HepG2 (cell line): Measurements from ENCODE around the gene TOM1L1. TPM values are rescaled to one million over a fixed set of nuclear protein-coding genes. Genes with fewer than 3 reads are reported as not detected.

Experiments
- ATAC-seq: fragments of 200-7000 bp; cut with Tn5 transposase; 3 replicates; pipeline ENCODE4 v1.9.1; 2020; ENCODE audit warnings: mild to moderate bottlenecking, moderate library complexity
- Bru-seq: library from RNA; stranded (reverse); fragments of 400-500 nt; gene quantifications from one replicate; lab custom pipeline; 2021; lab: Mats Ljungman, UMichigan
- BruChase-seq, 2 experiments: library from RNA; stranded (reverse); fragments of 400-500 nt; gene quantifications; one replicate each; lab custom pipeline; 2021; lab: Mats Ljungman, UMichigan
- BruUV-seq: library from RNA; stranded (reverse); fragments of 400-500 nt; replicated peaks from 2 replicates; lab custom pipeline; 2021; lab: Mats Ljungman, UMichigan
- CTCF ChIA-PET: fragments of 300-600 bp; formaldehyde crosslinking; extraction: SDS; loops from one replicate; lab custom pipeline; 2021; ENCODE audit warnings: low total read pairs, inconsistent platforms, low intra/inter-chr PET ratio; lab: Yijun Ruan, JAX
- POLR2A ChIA-PET: fragments of 350-600 bp; sonication (Branson Sonifier 250); formaldehyde crosslinking; loops from one replicate; lab custom pipeline; 2020; ENCODE audit warnings: antibody characterized with exemption, inconsistent platforms; lab: Yijun Ruan, JAX
- DNase-seq: peaks from one replicate; pipeline ENCODE4 v3.0.0-alpha.2; 2015; ENCODE audit warnings: low spot score
- FAIRE-seq: peaks from 3 replicates; lab custom pipeline; 2011; peaks lifted over from hg19 to GRCh38; lab: Jason Lieb, UNC
- H2AFZ ChIP-seq: one replicate; pipeline ENCODE4 v1.6.1; 2011; ENCODE audit warnings: low read length, inconsistent platforms
- H3K27ac ChIP-seq: fragments of 300-600 bp; 3 replicates; pipeline ENCODE4 v1.8.0; 2011; ENCODE audit warnings: mixed run types, mild to moderate bottlenecking, mixed read lengths, low read length, inconsistent platforms; ENCODE audit not compliant: insufficient read depth; ENCODE audit errors: extremely low read length
- H3K27me3 ChIP-seq, 2 experiments: fragments of 200-600 bp in 1 of 2; 2 replicates in 1 of 2; 3 replicates in 1 of 2; pipeline versions ENCODE4 v1.6.0 to v1.8.0; 2011; ENCODE audit warnings: low read length in 2 of 2, mild to moderate bottlenecking in 2 of 2, moderate library complexity in 2 of 2, inconsistent platforms in 1 of 2; ENCODE audit not compliant: insufficient read depth in 2 of 2, control insufficient read depth in 1 of 2
- H3K36me3 ChIP-seq, 2 experiments: fragments of 200-600 bp in 1 of 2; replicated peaks in 1 of 2; 2 replicates in 1 of 2; 3 replicates in 1 of 2; pipeline versions ENCODE4 v1.5.1 to v1.8.0; 2011; ENCODE audit warnings: low read length in 2 of 2, inconsistent platforms in 1 of 2; ENCODE audit not compliant: insufficient read depth in 2 of 2, control insufficient read depth in 1 of 2
- H3K4me1 ChIP-seq: 2 replicates; pipeline ENCODE4 v1.5.1; 2012; ENCODE audit warnings: low read length, inconsistent platforms; ENCODE audit not compliant: insufficient read depth
- H3K4me2 ChIP-seq: 2 replicates; pipeline ENCODE4 v1.6.0; 2011; ENCODE audit warnings: low read depth, low read length, inconsistent platforms
- H3K4me3 ChIP-seq, 3 experiments: fragments of 200-600 bp in 1 of 3; sonication (generic), shearing (Covaris generic) in 1 of 3; replicated peaks in 1 of 3; 2 replicates each; pipeline ENCODE4 v1.5.1; 2011 to 2016; ENCODE audit warnings: low read length in 3 of 3, inconsistent platforms in 2 of 3, low read depth in 2 of 3, mild to moderate bottlenecking in 2 of 3, control low read depth in 1 of 3, mixed read lengths in 1 of 3; ENCODE audit not compliant: insufficient read depth in 1 of 3
- H3K79me2 ChIP-seq: one replicate; pipeline ENCODE4 v1.6.1; 2011; ENCODE audit warnings: low read length, inconsistent platforms; ENCODE audit not compliant: insufficient read depth
- H3K9ac ChIP-seq: 2 replicates; pipeline ENCODE4 v1.6.0; 2011; ENCODE audit warnings: mild to moderate bottlenecking, low read depth, low read length, inconsistent platforms; ENCODE audit not compliant: insufficient read depth
- H3K9me3 ChIP-seq: 2 replicates; pipeline ENCODE4 v1.5.1; 2012; ENCODE audit warnings: mild to moderate bottlenecking, low read length
- H4K20me1 ChIP-seq: 2 replicates; pipeline ENCODE4 v1.6.0; 2011; ENCODE audit warnings: inconsistent platforms, mild to moderate bottlenecking, low read length, moderate library complexity; ENCODE audit not compliant: insufficient read depth
- CERS6 ChIP-seq: sonication (generic); formaldehyde crosslinking; IDR thresholded peaks from 2 replicates; pipeline ENCODE4 v1.5.0; 2020; ENCODE audit warnings: missing genetic modification reagents
- FOXA3 ChIP-seq: IDR thresholded peaks from 2 replicates; pipeline ENCODE4 v1.6.1; 2016; ENCODE audit warnings: missing genetic modification reagents, missing compliant biosample characterization
- MXD4 ChIP-seq: IDR thresholded peaks from 2 replicates; pipeline ENCODE4 v1.6.1; 2016; ENCODE audit warnings: mild to moderate bottlenecking, missing biosample characterization, missing genetic modification reagents
- SYNCRIP ChIP-seq: fragments of 200-400 bp; formaldehyde crosslinking; IDR thresholded peaks from 2 replicates; pipeline ENCODE4 v1.6.1; 2018; ENCODE audit warnings: mild to moderate bottlenecking, low read depth, low read length; ENCODE audit not compliant: insufficient read depth
- ZNF12 ChIP-seq: sonication (generic); formaldehyde crosslinking; IDR thresholded peaks from 2 replicates; pipeline ENCODE4 v1.5.0; 2020; ENCODE audit warnings: missing genetic modification reagents
- ZNF557 ChIP-seq: sonication (generic); formaldehyde crosslinking; IDR thresholded peaks from 2 replicates; pipeline ENCODE4 v1.4.0; 2020; ENCODE audit warnings: missing genetic modification reagents
- ZNF766 ChIP-seq: sonication (generic); formaldehyde crosslinking; IDR thresholded peaks from 2 replicates; pipeline ENCODE4 v1.5.0; 2020; ENCODE audit warnings: missing genetic modification reagents, borderline replicate concordance
- WGBS: methylation state at CpG from one replicate; pipeline ENCODE4 v1.1.6; 2017; ENCODE audit warnings: low lambda C conversion rate; 5-methylcytosine and 5-hydroxymethylcytosine counted together
- in situ Hi-C: cut with HindIII; loops from 2 replicates; pipeline ENCODE4 v1.10.0; 2017; ENCODE audit warnings: low pct_unique_long_range_greater_than_20kb; ENCODE audit not compliant: extremely low pct_ligation_motif_present
- intact Hi-C: fragments of 100-400 bp; cut with micrococcal nuclease; formaldehyde crosslinking; loops from one replicate; pipeline ENCODE4 v1.10.0; 2022; ENCODE audit not compliant: unreplicated experiment
- long read RNA-seq, 2 experiments: library from RNA in 1 of 2; library from polyadenylated mRNA in 1 of 2; stranded (forward) in 1 of 2; unstranded in 1 of 2; transcript quantifications; one replicate each; pipeline ENCODE4 v2.0.0, GENCODE V29; 2019 to 2022
- polyA minus RNA-seq, 3 experiments: library from RNA; depleted of rRNA, polyadenylated mRNA; stranded (reverse); fragments of >200 nt; gene quantifications; 2 replicates each; pipeline ENCODE4 v1.2.3, GENCODE V29; 2011; ENCODE audit warnings: low replicate concordance in 1 of 3
- polyA plus RNA-seq, 8 experiments: library from polyadenylated mRNA; depleted of rRNA in 3 of 8; stranded (reverse) in 7 of 8; unstranded in 1 of 8; fragments of >200 nt; fragmentation: Illumina TruSeq in 4 of 8; extraction: Trizol in 4 of 8; gene quantifications; 2 replicates each; pipeline versions ENCODE4 v1.2.1 to v1.2.3, GENCODE V29; 2011 to 2016; ENCODE audit warnings: low read depth in 4 of 8, missing spikeins in 1 of 8, mixed read lengths in 1 of 8; ENCODE audit not compliant: insufficient read depth in 1 of 8
- total RNA-seq, 5 experiments: library from RNA; depleted of rRNA; stranded (reverse); fragments of >200 nt; fragmentation: Illumina TruSeq; extraction: Trizol; gene quantifications; 2 replicates each; pipeline ENCODE4 v1.2.3, GENCODE V29; 2016; ENCODE audit warnings: low read depth in 1 of 5
- TF ChIP-seq, protein P1 (sequence below): sonication (generic); formaldehyde crosslinking; IDR thresholded peaks from 2 replicates; pipeline ENCODE4 v1.4.0; 2020; ENCODE audit warnings: missing genetic modification reagents
- TF ChIP-seq, protein P2 (sequence below): sonication (generic); formaldehyde crosslinking; IDR thresholded peaks from 2 replicates; pipeline ENCODE4 v1.5.0; 2020; ENCODE audit warnings: mild to moderate bottlenecking, missing genetic modification reagents

TOM1L1 gene
- total RNA-seq (2016; rRNA removed; fragmentation: Illumina TruSeq; extraction: Trizol) (45.3 and 61.1 TPM in 2 replicates), polyA plus RNA-seq (2011; rRNA removed) (38.8 and 51.3 TPM in 2 replicates), polyA minus RNA-seq (2011; rRNA and poly(A)+ RNA removed; ENCODE audit: low replicate concordance) (19.0 and 30.3 TPM in 2 replicates), Bru-seq, nascent RNA (percentile 83 among the genes with signal in this experiment), BruChase-seq, experiment 1, labeled RNA remaining after a 6-hour chase (percentile 77 among the genes with signal in this experiment), BruChase-seq, experiment 2, labeled RNA remaining after a 2-hour chase (percentile 79 among the genes with signal in this experiment)
- 28.6 and 30.2 TPM in 2 replicates for total RNA-seq (2016; cell fraction: cytosol; rRNA removed; fragmentation: Illumina TruSeq; extraction: Trizol; ENCODE audit: low read depth)
- 45.9 and 62.2 TPM in 2 replicates for total RNA-seq (2016; cell fraction: insoluble cytoplasmic fraction; rRNA removed; fragmentation: Illumina TruSeq; extraction: Trizol)
- total RNA-seq (2016; cell fraction: membrane; rRNA removed; fragmentation: Illumina TruSeq; extraction: Trizol), result 39.2 and 43.9 TPM in 2 replicates
- 41.5 and 51.4 TPM in 2 replicates for total RNA-seq (2016; cell fraction: nucleus; rRNA removed; fragmentation: Illumina TruSeq; extraction: Trizol)
- polyA plus RNA-seq (2011; cell fraction: cytosol; rRNA removed), result 22.9 and 29.4 TPM in 2 replicates
- 23.5 and 24.7 TPM in 2 replicates for polyA plus RNA-seq (2011; cell fraction: nucleus; rRNA removed)
- 28.8 and 38.0 TPM in 2 replicates for polyA plus RNA-seq (2012)
- 14.7 and 16.9 TPM in 2 replicates for polyA plus RNA-seq (2016; cell fraction: cytosol; fragmentation: Illumina TruSeq; extraction: Trizol; ENCODE audit: low read depth)
- 56.0 and 63.4 TPM in 2 replicates for polyA plus RNA-seq (2016; cell fraction: insoluble cytoplasmic fraction; fragmentation: Illumina TruSeq; extraction: Trizol; ENCODE audit: low read depth)
- polyA plus RNA-seq (2016; cell fraction: membrane; fragmentation: Illumina TruSeq; extraction: Trizol; ENCODE audit: low read depth), result 28.5 and 30.9 TPM in 2 replicates
- polyA plus RNA-seq (2016; cell fraction: nucleus; fragmentation: Illumina TruSeq; extraction: Trizol; ENCODE audit: insufficient read depth, low read depth), result 37.2 and 42.8 TPM in 2 replicates
- 22.2 and 25.2 TPM in 2 replicates for polyA minus RNA-seq (2011; cell fraction: cytosol; rRNA and poly(A)+ RNA removed)
- polyA minus RNA-seq (2011; cell fraction: nucleus; rRNA and poly(A)+ RNA removed), result 58.6 and 71.1 TPM in 2 replicates
- long read RNA-seq, experiment 1, transcript TOM1L1-221 (16 exons, 2,507 nt), result major isoform, 18 of 43 reads
- long read RNA-seq, experiment 1, transcript TOM1L1-220 (10 exons, 1,849 nt), result minor isoform, 6 of 43 reads
- long read RNA-seq, experiment 1, partial matches to known transcripts, result 3 of 43 reads
- long read RNA-seq, experiment 1, other reads (novel, unspliced or antisense), result 12 of 43 reads
- long read RNA-seq, experiment 2, transcript TOM1L1-220 (10 exons, 1,849 nt), result major isoform, 13 of 50 reads
- long read RNA-seq, experiment 2, transcript TOM1L1-221 (16 exons, 2,507 nt), result major isoform, 13 of 50 reads
- long read RNA-seq, experiment 2, partial matches to known transcripts, result 10 of 50 reads
- long read RNA-seq, experiment 2, other reads (novel, unspliced or antisense), result 13 of 50 reads

GRCh38 chr17:54900457-54901229 is at the start of gene TOM1L1:
Gene TOM1L1, plus strand, starts transcription at chr17:54900852. Its CDS starts 14 bp downstream, at chr17:54900866.
- BruUV-seq, result TSS peak; percentile 66
- H3K27me3 ChIP-seq, result no peaks in the 10 kb centered on the region; a peak in 1 of 5 replicates
- intact Hi-C loops, result loop anchor here (10.0 kb wide), 1 partner anchor 454 kb away; no protein-coding TSS in a partner anchor
- in situ Hi-C loops, result no loop called here
- peak within 1 kb of the TSS; percentile 76 for H3K9ac ChIP-seq
- no peaks in the 10 kb centered on the region for H3K9me3 ChIP-seq
- no peak for FAIRE-seq
- H2AFZ ChIP-seq, result peak within 1 kb of the TSS; percentile 88
- H3K4me3 ChIP-seq, result peak within 1 kb of the TSS; percentile 68 to 92 (median 91)
- peak; percentile 87 for DNase-seq
- ChIA-PET CTCF (no interaction called here), POLR2A (interaction anchor here (1.0 to 1.2 kb wide), 2 partner anchors 12 to 72 kb away, joined by 3 read pairs; no protein-coding TSS in a partner anchor)
- H3K4me2 ChIP-seq, result no peak within 1 kb of the TSS; the same call in 1 of the 2 replicates
- H3K27ac ChIP-seq, result peak within 1 kb of the TSS; percentile 41
- H4K20me1 ChIP-seq, result peaks cover 5% of the 10 kb centered on the region; the same call in 1 of the 2 replicates
- peaks cover 28% of the 10 kb centered on the region for H3K79me2 ChIP-seq
- peaks cover 1% of the 10 kb centered on the region in 2 experiments; a peak in 2 of 5 replicates for H3K36me3 ChIP-seq
- H3K4me1 ChIP-seq, result peaks cover 12% of the 10 kb centered on the region
- peak; percentile 96 for ATAC-seq
- WGBS, result 1% methylated on average over 49 of the region's 67 CpGs
- TF ChIP-seq, protein P1, sequence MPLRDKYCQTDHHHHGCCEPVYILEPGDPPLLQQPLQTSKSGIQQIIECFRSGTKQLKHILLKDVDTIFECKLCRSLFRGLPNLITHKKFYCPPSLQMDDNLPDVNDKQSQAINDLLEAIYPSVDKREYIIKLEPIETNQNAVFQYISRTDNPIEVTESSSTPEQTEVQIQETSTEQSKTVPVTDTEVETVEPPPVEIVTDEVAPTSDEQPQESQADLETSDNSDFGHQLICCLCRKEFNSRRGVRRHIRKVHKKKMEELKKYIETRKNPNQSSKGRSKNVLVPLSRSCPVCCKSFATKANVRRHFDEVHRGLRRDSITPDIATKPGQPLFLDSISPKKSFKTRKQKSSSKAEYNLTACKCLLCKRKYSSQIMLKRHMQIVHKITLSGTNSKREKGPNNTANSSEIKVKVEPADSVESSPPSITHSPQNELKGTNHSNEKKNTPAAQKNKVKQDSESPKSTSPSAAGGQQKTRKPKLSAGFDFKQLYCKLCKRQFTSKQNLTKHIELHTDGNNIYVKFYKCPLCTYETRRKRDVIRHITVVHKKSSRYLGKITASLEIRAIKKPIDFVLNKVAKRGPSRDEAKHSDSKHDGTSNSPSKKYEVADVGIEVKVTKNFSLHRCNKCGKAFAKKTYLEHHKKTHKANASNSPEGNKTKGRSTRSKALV (CRISPR knock-in tag), result peak; percentile 79
- TF ChIP-seq ZNF12 (CRISPR knock-in tag) (no peak), FOXA3 (CRISPR knock-in tag) (peak; percentile 54; the same call in 1 of the 2 replicates), CERS6 (CRISPR knock-in tag) (no peak), ZNF557 (no peak), MXD4 (CRISPR knock-in tag) (peak; percentile 76), SYNCRIP (no peak), ZNF766 (peak; percentile 66; the same call in 1 of the 2 replicates)
- TF ChIP-seq, protein P2, sequence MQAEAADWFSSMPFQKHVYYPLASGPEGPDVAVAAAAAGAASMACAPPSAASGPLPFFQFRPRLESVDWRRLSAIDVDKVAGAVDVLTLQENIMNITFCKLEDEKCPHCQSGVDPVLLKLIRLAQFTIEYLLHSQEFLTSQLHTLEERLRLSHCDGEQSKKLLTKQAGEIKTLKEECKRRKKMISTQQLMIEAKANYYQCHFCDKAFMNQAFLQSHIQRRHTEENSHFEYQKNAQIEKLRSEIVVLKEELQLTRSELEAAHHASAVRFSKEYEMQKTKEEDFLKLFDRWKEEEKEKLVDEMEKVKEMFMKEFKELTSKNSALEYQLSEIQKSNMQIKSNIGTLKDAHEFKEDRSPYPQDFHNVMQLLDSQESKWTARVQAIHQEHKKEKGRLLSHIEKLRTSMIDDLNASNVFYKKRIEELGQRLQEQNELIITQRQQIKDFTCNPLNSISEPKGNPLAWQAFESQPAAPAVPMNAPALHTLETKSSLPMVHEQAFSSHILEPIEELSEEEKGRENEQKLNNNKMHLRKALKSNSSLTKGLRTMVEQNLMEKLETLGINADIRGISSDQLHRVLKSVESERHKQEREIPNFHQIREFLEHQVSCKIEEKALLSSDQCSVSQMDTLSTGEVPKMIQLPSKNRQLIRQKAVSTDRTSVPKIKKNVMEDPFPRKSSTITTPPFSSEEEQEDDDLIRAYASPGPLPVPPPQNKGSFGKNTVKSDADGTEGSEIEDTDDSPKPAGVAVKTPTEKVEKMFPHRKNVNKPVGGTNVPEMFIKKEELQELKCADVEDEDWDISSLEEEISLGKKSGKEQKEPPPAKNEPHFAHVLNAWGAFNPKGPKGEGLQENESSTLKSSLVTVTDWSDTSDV (CRISPR knock-in tag), result no peak
